Ovary (tissue), 3 donors: ENCODE results near the gene AUTS2.

Experiments
- EP300 ChIP-seq: sonication (generic); formaldehyde crosslinking; IDR thresholded peaks from one replicate; pipeline ENCODE4 v1.6.1; 2017; ENCODE audit warnings: antibody characterized with exemption
- POLR2A ChIP-seq: fragments of 450-650 bp; IDR thresholded peaks from one replicate; pipeline ENCODE4 v1.6.1; 2017; ENCODE audit warnings: antibody characterized with exemption, mild to moderate bottlenecking, moderate library complexity
- TF ChIP-seq, protein P1 (sequence below), 3 donors: fragments of 450-650 bp in 2 of 3; fragments of 200-600 bp in 1 of 3; IDR thresholded peaks; one replicate each; pipeline versions ENCODE4 v1.5.1 to v1.8.0; 2016 to 2022; ENCODE audit warnings: antibody characterized with exemption in 3 of 3, mild to moderate bottlenecking in 1 of 3
- donor health status: DM: no; HTN: no; CAD: no.

DNA sequence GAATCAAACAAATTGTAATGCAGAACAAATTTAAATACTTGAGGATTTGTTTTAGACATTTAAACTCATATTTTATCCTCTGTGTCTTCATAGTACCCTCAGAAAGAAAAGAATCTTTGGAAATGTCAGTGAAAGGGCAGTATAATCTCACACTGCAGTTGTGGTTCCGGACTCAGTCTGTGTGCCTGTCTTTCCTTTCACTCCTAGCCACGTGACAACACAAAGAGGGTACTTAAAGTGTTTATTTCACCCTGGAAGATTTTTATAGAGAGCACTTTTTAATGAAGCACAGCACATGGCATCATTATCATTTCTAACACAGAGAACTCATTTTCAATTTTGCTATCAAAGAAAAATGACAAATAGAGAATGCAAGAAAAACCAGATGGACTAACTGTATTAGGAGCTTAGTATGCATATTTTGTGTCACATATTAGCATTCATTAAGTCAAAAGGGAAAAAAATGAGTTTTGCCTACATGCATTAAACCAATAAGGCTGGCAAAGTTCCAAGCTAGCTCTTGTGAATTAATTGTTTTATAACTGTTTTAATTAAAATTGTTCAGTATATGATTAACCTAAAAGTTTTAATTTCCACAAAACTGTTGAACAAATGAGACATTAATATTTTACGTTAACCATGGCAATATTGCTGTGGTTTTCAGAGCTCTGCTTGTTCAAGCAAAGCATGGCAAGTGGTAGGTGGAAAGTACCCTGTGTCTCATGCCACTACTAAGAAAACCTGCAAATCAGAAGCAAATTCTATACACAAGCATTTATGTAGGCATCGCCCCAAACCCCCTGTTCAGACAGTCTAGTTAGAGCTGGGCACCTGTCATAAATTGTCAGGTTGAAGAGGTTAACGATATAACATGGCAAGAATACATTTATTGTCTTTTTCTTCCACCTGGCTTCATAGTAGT lies 65.9 kb downstream of the AUTS2 start:
- TF ChIP-seq POLR2A (no peak), EP300 (no peak)
- TF ChIP-seq, protein P1, sequence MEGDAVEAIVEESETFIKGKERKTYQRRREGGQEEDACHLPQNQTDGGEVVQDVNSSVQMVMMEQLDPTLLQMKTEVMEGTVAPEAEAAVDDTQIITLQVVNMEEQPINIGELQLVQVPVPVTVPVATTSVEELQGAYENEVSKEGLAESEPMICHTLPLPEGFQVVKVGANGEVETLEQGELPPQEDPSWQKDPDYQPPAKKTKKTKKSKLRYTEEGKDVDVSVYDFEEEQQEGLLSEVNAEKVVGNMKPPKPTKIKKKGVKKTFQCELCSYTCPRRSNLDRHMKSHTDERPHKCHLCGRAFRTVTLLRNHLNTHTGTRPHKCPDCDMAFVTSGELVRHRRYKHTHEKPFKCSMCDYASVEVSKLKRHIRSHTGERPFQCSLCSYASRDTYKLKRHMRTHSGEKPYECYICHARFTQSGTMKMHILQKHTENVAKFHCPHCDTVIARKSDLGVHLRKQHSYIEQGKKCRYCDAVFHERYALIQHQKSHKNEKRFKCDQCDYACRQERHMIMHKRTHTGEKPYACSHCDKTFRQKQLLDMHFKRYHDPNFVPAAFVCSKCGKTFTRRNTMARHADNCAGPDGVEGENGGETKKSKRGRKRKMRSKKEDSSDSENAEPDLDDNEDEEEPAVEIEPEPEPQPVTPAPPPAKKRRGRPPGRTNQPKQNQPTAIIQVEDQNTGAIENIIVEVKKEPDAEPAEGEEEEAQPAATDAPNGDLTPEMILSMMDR (IDR thresholded peaks at IDR 0.05) = no peak
